Endodermal cell (in vitro differentiated cells): ENCODE data around the gene PCBP3. TPM values are rescaled to one million over a fixed set of nuclear protein-coding genes. Genes with fewer than 3 reads are reported as not detected.
"Not testable (repeated sequence)": the region's sequence is repeated elsewhere in the genome, so short reads cannot be mapped to it uniquely, and the experiment has no call there.

Experiments
- DNase-seq: peaks from one replicate; pipeline ENCODE4 v3.0.0-alpha.2; 2017
- H3K27ac ChIP-seq: 2 replicates; pipeline ENCODE4 v1.5.1; 2013; ENCODE audit warnings: mild to moderate bottlenecking, low read depth, low read length, moderate library complexity
- H3K27me3 ChIP-seq: 2 replicates; pipeline ENCODE4 v1.6.1; 2013; ENCODE audit warnings: mild to moderate bottlenecking, low read length, moderate library complexity; ENCODE audit not compliant: insufficient read depth, control insufficient read depth, poor library complexity, severe bottlenecking
- H3K36me3 ChIP-seq: 2 replicates; pipeline ENCODE4 v1.7.0; 2013; ENCODE audit warnings: mild to moderate bottlenecking, low read length, moderate library complexity; ENCODE audit not compliant: control insufficient read depth, insufficient read depth
- H3K4me1 ChIP-seq: one replicate; pipeline ENCODE4 v1.7.0; 2013; ENCODE audit warnings: low read length; ENCODE audit not compliant: control insufficient read depth, insufficient read depth
- H3K4me3 ChIP-seq: 2 replicates; pipeline ENCODE4 v1.5.1; 2013; ENCODE audit warnings: mild to moderate bottlenecking, low read length, moderate library complexity
- H3K9ac ChIP-seq: 2 replicates; pipeline ENCODE4 v1.6.1; 2013; ENCODE audit warnings: mild to moderate bottlenecking, low read length, moderate library complexity; ENCODE audit not compliant: poor library complexity, severe bottlenecking; ENCODE audit errors: extremely low read depth
- H3K9me3 ChIP-seq: 2 replicates; pipeline ENCODE4 v1.6.1; 2013; ENCODE audit warnings: mild to moderate bottlenecking, low read length, moderate library complexity; ENCODE audit not compliant: control insufficient read depth
- H3K27ac Mint-ChIP-seq: 2 replicates; pipeline ENCODE4 v1.8.0; 2020; ENCODE audit warnings: mixed read lengths
- H3K27me3 Mint-ChIP-seq: 2 replicates; pipeline ENCODE4 v1.8.0; 2021; ENCODE audit warnings: mild to moderate bottlenecking, mixed read lengths; ENCODE audit not compliant: insufficient read depth
- H3K36me3 Mint-ChIP-seq: 2 replicates; pipeline ENCODE4 v1.8.0; 2020; ENCODE audit warnings: low read depth, mixed read lengths
- H3K4me1 Mint-ChIP-seq: 2 replicates; pipeline ENCODE4 v1.8.0; 2020; ENCODE audit warnings: mixed read lengths
- H3K4me3 Mint-ChIP-seq: 2 replicates; pipeline ENCODE4 v1.8.0; 2020; ENCODE audit warnings: mild to moderate bottlenecking, moderate library complexity, mixed read lengths
- H3K9me3 Mint-ChIP-seq: 2 replicates; pipeline ENCODE4 v1.8.0; 2020; ENCODE audit warnings: mild to moderate bottlenecking, mixed read lengths
- CTCF ChIP-seq: fragments of 200-600 bp; sonication (generic); conservative IDR thresholded peaks from 2 replicates; pipeline ENCODE4 v1.5.0; 2021; ENCODE audit warnings: antibody characterized with exemption, mild to moderate bottlenecking
- WGBS, 2 experiments: methylation state at CpG; one replicate each; pipeline versions ENCODE4 v1.1.5 to v1.1.7; 2013; ENCODE audit warnings: missing lambda C conversion rate in 2 of 2, mixed read lengths in 1 of 2; ENCODE audit not compliant: insufficient coverage in 1 of 2, insufficient read length in 1 of 2; 5-methylcytosine and 5-hydroxymethylcytosine counted together
- total RNA-seq, 2 donors: library from RNA; stranded (reverse); fragmentation: NEBNext Ultra II Directional in 1 of 2; extraction: Animal tissue kit (Norgen Biotek cat#: 25700) in 1 of 2; gene quantifications; 2 replicates in 1 of 2; 3 replicates in 1 of 2; pipeline ENCODE4 v1.2.1, GENCODE V29; 2021

The PCBP3 gene
- total RNA-seq, 2 donors from 2014 or later: 2.1 to 10.6 TPM

GRCh38 chr21:45830720-45831366 is 187.3 kb downstream of the PCBP3 start:
- no peak for DNase-seq
- no peak overlapping the region for H3K4me3 ChIP-seq
- Mint-ChIP-seq H3K4me1 (no peaks in the 10 kb centered on the region), H3K27me3 (no peaks in the 10 kb centered on the region), H3K9me3 (peaks cover 3% of the 10 kb centered on the region), H3K4me3 (no peak overlapping the region), H3K36me3 (no peaks in the 10 kb centered on the region), H3K27ac (no peak overlapping the region)
- no peak overlapping the region for H3K9ac ChIP-seq
- no peak for TF ChIP-seq CTCF
- no peaks in the 10 kb centered on the region for H3K4me1 ChIP-seq
- 90 to 91% methylated on average over 13 to 20 of the region's 21 CpGs for WGBS, 2 experiments
- no peaks in the 10 kb centered on the region for H3K9me3 ChIP-seq
- H3K36me3 ChIP-seq: no peaks in the 10 kb centered on the region
- no peak overlapping the region for H3K27ac ChIP-seq
- no peaks in the 10 kb centered on the region for H3K27me3 ChIP-seq

- Histone ChIP-seq H3K27me3 (no peaks in the 10 kb centered on the region), H3K4me1 (no peaks in the 10 kb centered on the region), H3K9me3 (no peaks in the 10 kb centered on the region), H3K36me3 (no peaks in the 10 kb centered on the region), H3K27ac (no peak overlapping the region), H3K4me3 (no peak overlapping the region), H3K9ac (no peak overlapping the region)
- H3K9me3 Mint-ChIP-seq: peaks cover 3% of the 10 kb centered on the region
- no peaks in the 10 kb centered on the region for H3K27me3 Mint-ChIP-seq
- H3K4me1 Mint-ChIP-seq: no peaks in the 10 kb centered on the region
- H3K27ac Mint-ChIP-seq: no peak overlapping the region
- 81 to 95% methylated on average over 9 to 14 of the region's 14 CpGs for WGBS, 2 experiments
- no peak overlapping the region for H3K4me3 Mint-ChIP-seq
- DNase-seq: no peak
- TF ChIP-seq CTCF: no peak
- H3K36me3 Mint-ChIP-seq: no peaks in the 10 kb centered on the region
These were observed 188.6 kb downstream of the PCBP3 start for GRCh38 chr21:45831991-45832740.

- H3K9me3 ChIP-seq, H3K9me3 Mint-ChIP-seq, H3K27me3 Mint-ChIP-seq, H3K4me1 ChIP-seq, H3K27ac Mint-ChIP-seq, H3K27ac ChIP-seq, H3K4me1 Mint-ChIP-seq, H3K9ac ChIP-seq, DNase-seq, H3K36me3 ChIP-seq, H3K4me3 ChIP-seq, H3K27me3 ChIP-seq, H3K4me3 Mint-ChIP-seq, H3K36me3 Mint-ChIP-seq: not testable (repeated sequence)
- 97 to 100% methylated on average over 8 to 12 of the region's 12 CpGs for WGBS, 2 experiments
These were observed 189.3 kb downstream of the PCBP3 start for GRCh38 chr21:45832741-45833235.
